ENCODE measurements around the gene CLTCL1.

The CLTCL1 gene

DNA sequence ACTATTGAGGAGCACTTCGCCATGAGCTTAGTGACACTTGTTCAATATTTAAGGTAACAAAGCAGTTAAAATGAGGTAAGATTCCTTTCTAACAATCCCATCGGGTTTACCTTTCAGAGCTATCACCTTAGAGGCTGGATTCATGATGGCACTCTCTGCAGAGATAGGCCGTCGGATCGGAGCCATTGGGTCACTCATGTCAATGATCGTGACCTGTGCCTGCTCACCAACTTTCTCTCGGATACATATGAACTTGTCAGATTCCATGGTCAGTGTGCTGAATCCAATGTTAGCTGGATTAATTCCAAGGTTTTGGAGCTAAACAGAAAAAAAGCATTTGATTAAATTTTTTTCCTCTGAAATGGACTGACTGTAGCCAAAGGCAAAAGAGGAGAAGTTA lies 16.0 kb downstream of the CLTCL1 start:
- TF ChIP-seq, protein P1, sequence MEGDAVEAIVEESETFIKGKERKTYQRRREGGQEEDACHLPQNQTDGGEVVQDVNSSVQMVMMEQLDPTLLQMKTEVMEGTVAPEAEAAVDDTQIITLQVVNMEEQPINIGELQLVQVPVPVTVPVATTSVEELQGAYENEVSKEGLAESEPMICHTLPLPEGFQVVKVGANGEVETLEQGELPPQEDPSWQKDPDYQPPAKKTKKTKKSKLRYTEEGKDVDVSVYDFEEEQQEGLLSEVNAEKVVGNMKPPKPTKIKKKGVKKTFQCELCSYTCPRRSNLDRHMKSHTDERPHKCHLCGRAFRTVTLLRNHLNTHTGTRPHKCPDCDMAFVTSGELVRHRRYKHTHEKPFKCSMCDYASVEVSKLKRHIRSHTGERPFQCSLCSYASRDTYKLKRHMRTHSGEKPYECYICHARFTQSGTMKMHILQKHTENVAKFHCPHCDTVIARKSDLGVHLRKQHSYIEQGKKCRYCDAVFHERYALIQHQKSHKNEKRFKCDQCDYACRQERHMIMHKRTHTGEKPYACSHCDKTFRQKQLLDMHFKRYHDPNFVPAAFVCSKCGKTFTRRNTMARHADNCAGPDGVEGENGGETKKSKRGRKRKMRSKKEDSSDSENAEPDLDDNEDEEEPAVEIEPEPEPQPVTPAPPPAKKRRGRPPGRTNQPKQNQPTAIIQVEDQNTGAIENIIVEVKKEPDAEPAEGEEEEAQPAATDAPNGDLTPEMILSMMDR (conservative IDR thresholded peaks at IDR 0.05; ENCODE audit: low read depth, low read length): no peak
- H3K4me3 ChIP-seq (ENCODE audit: low read length): no peak overlapping the region
- no peak for DNase-seq (ENCODE audit: low read depth)

- DNase-seq (ENCODE audit: low read depth): no peak
- TF ChIP-seq, protein P1 (conservative IDR thresholded peaks at IDR 0.05; ENCODE audit: low read depth, low read length): no peak
- no peak overlapping the region for H3K4me3 ChIP-seq (ENCODE audit: low read length)
Observed at GRCh38 chr22:19275104-19275503, 16.4 kb downstream of the CLTCL1 start.

- no peak overlapping the region for H3K4me3 ChIP-seq (ENCODE audit: low read length)
- TF ChIP-seq, protein P1 (conservative IDR thresholded peaks at IDR 0.05; ENCODE audit: low read depth, low read length): no peak
- DNase-seq (ENCODE audit: low read depth): no peak
Observed at GRCh38 chr22:19271856-19272535, 19.5 kb downstream of the CLTCL1 start.

GRCh38 chr22:19271273-19271855 lies 20.2 kb downstream of the CLTCL1 start:
- H3K4me3 ChIP-seq (ENCODE audit: low read length): no peak overlapping the region
- no peak for DNase-seq (ENCODE audit: low read depth)
- TF ChIP-seq, protein P1 (conservative IDR thresholded peaks at IDR 0.05; ENCODE audit: low read depth, low read length): no peak

DNA sequence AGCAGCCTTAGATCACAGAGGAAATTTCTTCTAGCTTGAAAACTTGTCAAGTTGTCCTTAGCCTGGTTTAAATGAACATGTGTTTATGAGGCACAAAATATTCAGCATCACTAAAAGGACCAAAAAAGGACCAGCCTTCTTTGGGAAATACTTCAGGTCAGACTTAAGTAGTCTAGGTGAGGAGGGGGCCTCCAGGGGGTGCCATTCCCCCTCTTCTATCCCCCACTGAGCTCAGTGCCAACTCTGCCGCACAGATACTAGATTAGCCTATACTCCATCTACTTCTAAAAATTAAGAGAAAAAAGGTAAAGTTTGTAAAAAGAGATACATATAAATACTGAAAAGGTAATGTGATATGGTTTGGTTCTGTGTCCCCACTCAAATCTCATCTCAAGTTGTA lies 20.6 kb downstream of the CLTCL1 start:
- TF ChIP-seq, protein P1 (conservative IDR thresholded peaks at IDR 0.05; ENCODE audit: low read depth, low read length): no peak
- no peak overlapping the region for H3K4me3 ChIP-seq (ENCODE audit: low read length)
- DNase-seq (ENCODE audit: low read depth): no peak

- DNase-seq (ENCODE audit: low read depth): no peak
- TF ChIP-seq, protein P1 (conservative IDR thresholded peaks at IDR 0.05; ENCODE audit: low read depth, low read length): no peak
- H3K4me3 ChIP-seq (ENCODE audit: low read length): no peak overlapping the region
Observed at GRCh38 chr22:19266547-19267086, 24.9 kb downstream of the CLTCL1 start.

DNA sequence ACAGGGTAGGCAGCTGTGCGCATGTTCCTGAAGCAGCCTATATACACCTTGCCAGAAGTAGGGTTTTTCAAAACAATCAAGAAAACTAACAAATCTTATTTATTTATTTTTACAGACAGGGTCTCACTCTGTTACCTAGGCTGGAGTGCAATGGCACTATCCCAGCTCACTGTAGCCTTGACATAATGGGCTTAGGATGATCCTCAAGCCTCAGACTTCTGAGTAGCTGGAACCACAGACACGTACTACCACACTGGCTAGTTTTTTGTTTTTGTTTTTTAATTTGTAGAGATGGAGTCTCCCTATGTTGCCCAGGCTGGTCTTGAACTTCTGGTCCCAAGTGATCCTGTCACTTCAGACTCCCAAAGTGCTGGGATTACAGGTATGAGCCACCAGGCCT lies 25.7 kb downstream of the CLTCL1 start:
- DNase-seq (ENCODE audit: low read depth): no peak
- TF ChIP-seq, protein P1 (conservative IDR thresholded peaks at IDR 0.05; ENCODE audit: low read depth, low read length): no peak
- no peak overlapping the region for H3K4me3 ChIP-seq (ENCODE audit: low read length)
